NCI-H345 treated with DMSO at 0.1 percent for 48 hours (cell line): Measurements from ENCODE around the gene GARIN5A.

Source experiments
- DNase-seq: peaks from one replicate; lab custom pipeline; 2025; ENCODE audit not compliant: unreplicated experiment; lab: John Stamatoyannopoulos, UW

Gene GARIN5A

DNA sequence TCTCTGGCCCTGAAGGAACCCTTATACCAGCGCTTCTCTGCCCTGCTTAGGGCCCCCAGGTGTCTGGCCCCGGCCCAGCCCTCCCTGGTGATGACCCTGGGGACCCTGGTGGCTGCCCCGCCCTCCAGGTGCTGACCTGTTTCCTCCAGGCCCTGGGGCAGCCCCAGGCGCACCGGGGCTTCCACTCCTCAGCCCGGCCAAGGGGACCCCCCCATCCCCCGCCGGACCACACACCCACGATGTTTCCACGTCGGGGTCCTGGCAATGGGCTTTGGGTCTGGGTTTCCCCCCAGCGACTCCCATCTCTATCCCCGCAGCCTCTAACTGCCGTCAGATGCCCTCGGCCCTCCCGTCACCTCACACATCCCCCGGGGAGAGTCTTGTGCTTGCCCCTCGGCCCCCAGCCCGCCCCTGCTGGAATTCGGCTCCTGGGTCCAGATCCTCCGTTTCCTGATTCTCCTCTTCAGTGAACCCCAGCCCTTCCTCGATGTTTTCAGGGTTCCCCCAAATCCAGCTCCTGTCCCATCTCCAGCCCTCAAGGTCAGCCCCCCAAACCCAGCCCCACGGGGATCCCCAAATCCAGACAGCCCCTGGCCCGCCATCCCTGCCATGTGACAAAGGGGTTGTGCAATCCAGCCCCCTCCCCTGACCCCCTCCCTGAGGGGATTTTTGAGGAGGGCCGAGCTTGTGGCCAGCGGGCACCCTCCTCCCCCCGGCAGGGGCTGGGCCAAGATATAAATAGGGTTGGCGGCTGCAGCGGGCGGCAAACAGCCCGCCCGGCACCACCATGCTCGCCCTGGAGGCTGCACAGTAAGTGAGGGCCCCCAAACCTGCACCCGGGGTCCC lies 58.2 kb downstream of the GARIN5A start, which contains the start of gene SPIB:
Gene SPIB (plus strand): TSS at position 763 of the 846 bp plus-strand sequence. CDS start 25 bp downstream, at position 788.
- DNase-seq = no peak

DNA sequence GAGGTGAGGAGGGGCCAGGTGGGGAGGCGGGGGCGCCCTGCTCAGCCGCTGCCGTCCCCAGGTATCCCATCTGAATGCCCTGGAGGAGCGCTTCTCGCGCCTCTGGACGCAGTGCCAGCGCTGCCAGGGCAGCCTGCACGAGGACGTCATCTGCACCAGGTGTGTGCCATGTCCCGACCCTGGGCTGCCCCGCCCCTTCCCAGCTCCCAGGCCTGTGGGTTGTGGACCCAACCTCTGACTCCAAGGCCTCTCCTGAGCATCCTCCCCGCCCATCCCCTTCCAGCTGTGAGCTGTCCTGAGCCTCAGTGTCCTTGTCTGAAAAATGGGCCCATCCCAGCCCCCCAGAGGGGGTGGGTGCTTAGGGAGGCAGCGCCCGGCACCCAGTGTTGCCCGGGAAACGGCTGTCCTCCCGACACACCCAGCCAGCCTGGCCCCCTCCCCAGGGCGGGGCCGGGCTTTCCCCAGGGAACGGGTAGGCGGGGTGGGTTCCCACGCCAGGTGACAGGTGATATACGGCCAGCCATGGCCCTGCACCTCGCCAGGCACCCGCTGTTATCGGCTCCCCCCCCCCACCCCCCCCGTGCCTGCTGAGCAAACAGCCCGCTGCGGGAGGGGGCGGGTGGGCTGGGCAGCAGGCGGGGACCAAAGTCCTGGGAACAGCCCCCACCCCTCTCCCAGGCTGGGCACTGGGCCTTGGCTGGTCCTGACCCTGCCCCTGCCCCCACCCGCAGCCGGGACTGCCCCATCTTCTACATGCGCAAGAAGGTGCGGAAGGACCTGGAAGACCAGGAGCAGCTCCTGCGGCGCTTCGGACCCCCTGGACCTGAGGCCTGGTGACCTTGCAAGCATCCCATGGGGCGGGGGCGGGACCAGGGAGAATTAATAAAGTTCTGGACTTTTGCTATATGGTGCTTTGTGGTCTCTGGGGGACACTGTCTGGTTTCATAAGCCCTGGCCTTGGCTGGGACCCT lies 59.3 kb downstream of the GARIN5A start:
- DNase-seq = no peak
